ENCODE data around the gene PDZD2.

DNA sequence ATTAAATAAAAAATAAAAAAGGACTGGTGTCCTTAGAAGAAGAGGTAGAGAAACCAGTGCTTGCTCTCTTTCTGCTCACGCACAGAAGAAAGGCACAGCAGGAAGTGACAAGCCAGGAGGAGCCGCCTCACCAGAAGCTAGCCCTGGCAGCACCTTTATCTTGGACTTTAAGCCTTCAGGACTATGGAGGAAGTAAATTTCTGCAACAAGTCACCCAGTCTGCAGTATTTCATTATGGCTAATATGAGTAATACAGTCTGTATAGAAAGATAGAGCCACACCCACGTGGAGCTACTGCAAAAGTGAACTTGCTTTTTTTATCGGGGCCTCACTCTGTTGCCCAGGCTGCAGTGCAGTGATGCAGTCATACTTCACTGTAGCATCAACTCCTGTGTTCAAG is 68.4 kb downstream of the PDZD2 start:
- TF ChIP-seq, protein P1, sequence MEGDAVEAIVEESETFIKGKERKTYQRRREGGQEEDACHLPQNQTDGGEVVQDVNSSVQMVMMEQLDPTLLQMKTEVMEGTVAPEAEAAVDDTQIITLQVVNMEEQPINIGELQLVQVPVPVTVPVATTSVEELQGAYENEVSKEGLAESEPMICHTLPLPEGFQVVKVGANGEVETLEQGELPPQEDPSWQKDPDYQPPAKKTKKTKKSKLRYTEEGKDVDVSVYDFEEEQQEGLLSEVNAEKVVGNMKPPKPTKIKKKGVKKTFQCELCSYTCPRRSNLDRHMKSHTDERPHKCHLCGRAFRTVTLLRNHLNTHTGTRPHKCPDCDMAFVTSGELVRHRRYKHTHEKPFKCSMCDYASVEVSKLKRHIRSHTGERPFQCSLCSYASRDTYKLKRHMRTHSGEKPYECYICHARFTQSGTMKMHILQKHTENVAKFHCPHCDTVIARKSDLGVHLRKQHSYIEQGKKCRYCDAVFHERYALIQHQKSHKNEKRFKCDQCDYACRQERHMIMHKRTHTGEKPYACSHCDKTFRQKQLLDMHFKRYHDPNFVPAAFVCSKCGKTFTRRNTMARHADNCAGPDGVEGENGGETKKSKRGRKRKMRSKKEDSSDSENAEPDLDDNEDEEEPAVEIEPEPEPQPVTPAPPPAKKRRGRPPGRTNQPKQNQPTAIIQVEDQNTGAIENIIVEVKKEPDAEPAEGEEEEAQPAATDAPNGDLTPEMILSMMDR (IDR thresholded peaks at IDR 0.05): no peak
- TF ChIP-seq EZH2phosphoT487 (IDR thresholded peaks at IDR 0.05): no peak

Measured in neural progenitor cell (in vitro differentiated cells).